Esophagus squamous epithelium (tissue), 4 donors: Measurements from ENCODE around the gene TTC19.

Experiments
- CTCF ChIP-seq, 6 experiments: fragments of 450-650 bp in 4 of 6; fragments of 200-600 bp in 2 of 6; sonication (generic) in 2 of 6; IDR thresholded peaks; one replicate each; pipeline ENCODE4 v1.5.1; 2016 to 2019; ENCODE audit warnings: antibody characterized with exemption in 6 of 6, mild to moderate bottlenecking in 4 of 6, moderate library complexity in 4 of 6
- POLR2A ChIP-seq, 4 donors: fragments of 450-650 bp; IDR thresholded peaks; one replicate each; pipeline ENCODE4 v1.6.1; 2017; ENCODE audit warnings: antibody characterized with exemption in 4 of 4, mild to moderate bottlenecking in 4 of 4, moderate library complexity in 3 of 4

GRCh38 chr17:15996322-15996721 is 3.3 kb upstream of the TTC19 start:
- TF ChIP-seq CTCF (IDR thresholded peaks at IDR 0.05) (no peak), POLR2A (IDR thresholded peaks at IDR 0.05) (no peak)
